ENCODE measurements around the gene ALOX5AP.

DNA sequence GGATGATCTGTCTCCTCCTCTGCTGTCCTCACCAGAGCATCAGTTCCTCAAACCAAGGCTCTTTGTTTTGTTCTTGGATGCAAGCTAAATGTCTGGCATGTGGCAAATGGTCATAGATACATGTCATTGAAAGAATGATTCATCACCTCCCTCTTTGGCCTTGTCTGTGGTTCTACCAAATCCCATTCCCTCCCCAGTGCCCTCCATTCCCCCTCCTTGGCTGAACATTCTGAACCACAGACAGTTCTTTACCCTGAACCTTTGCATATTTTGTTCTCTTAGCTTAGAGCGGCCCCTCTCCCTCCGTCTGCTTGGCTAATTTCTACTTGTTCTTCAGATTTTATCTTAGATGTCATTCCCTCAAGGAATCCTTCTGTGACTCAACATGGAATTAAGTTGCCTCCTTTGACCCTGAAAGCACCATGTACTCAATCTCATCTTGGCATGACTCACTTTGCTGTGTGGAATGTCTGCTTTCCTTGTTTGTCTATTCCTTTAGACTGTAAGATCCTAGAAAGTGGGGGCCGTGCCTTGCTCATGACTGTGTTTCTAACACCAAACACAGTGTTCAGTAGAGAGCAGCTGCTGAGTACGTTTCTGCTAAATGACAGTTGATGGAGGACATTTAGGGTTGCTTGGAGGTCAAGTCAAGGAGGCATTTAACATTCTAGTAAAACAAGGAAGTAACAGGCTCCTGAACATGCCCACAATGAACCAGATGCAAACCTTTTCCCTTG is 8.1 kb downstream of the ALOX5AP start:
- TF ChIP-seq BACH1 (tag; IDR thresholded peaks at IDR 0.05): no peak
- TF ChIP-seq ZNF253 (CRISPR knock-in tag; conservative IDR thresholded peaks at IDR 0.05): no peak
- TF ChIP-seq, protein P1, sequence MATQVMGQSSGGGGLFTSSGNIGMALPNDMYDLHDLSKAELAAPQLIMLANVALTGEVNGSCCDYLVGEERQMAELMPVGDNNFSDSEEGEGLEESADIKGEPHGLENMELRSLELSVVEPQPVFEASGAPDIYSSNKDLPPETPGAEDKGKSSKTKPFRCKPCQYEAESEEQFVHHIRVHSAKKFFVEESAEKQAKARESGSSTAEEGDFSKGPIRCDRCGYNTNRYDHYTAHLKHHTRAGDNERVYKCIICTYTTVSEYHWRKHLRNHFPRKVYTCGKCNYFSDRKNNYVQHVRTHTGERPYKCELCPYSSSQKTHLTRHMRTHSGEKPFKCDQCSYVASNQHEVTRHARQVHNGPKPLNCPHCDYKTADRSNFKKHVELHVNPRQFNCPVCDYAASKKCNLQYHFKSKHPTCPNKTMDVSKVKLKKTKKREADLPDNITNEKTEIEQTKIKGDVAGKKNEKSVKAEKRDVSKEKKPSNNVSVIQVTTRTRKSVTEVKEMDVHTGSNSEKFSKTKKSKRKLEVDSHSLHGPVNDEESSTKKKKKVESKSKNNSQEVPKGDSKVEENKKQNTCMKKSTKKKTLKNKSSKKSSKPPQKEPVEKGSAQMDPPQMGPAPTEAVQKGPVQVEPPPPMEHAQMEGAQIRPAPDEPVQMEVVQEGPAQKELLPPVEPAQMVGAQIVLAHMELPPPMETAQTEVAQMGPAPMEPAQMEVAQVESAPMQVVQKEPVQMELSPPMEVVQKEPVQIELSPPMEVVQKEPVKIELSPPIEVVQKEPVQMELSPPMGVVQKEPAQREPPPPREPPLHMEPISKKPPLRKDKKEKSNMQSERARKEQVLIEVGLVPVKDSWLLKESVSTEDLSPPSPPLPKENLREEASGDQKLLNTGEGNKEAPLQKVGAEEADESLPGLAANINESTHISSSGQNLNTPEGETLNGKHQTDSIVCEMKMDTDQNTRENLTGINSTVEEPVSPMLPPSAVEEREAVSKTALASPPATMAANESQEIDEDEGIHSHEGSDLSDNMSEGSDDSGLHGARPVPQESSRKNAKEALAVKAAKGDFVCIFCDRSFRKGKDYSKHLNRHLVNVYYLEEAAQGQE (IDR thresholded peaks at IDR 0.05; ENCODE audit: borderline replicate concordance): no peak
- TF ChIP-seq, protein P1 (CRISPR knock-in tag; IDR thresholded peaks at IDR 0.05; ENCODE audit: low read depth): no peak

Data from K562 (cell line).